PC-9 (cell line): Measurements from ENCODE around the gene TAX1BP1. TPM values are rescaled to one million over a fixed set of nuclear protein-coding genes. Genes with fewer than 3 reads are reported as not detected.

ENCODE experiments used
- BruUV-seq: library from RNA; stranded (reverse); fragments of 400-500 nt; replicated peaks from 2 replicates; lab custom pipeline; 2021; lab: Mats Ljungman, UMichigan
- CTCF ChIA-PET: fragments of 300-600 bp; sonication (Branson Sonifier 250); formaldehyde crosslinking; loops from one replicate; lab custom pipeline; 2022; ENCODE audit warnings: antibody characterized with exemption; lab: Charles Lee
- POLR2A ChIA-PET: fragments of 300-600 bp; sonication (Branson Sonifier 250); formaldehyde crosslinking; loops from one replicate; lab custom pipeline; 2022; ENCODE audit warnings: antibody characterized with exemption; ENCODE audit not compliant: unreplicated experiment; lab: Charles Lee
- DNase-seq, 2 experiments: peaks; one replicate each; pipeline versions ENCODE4 v3.0.0 to v3.0.0-alpha.2; 2015 to 2022; ENCODE audit warnings: mixed read lengths in 1 of 2
- H2AFZ ChIP-seq: fragments of 200-600 bp; sonication (generic); 2 replicates; pipeline ENCODE4 v1.8.1; 2017; ENCODE audit warnings: antibody characterized with exemption
- H3F3A ChIP-seq: fragments of 200-600 bp; sonication (generic); 2 replicates; pipeline ENCODE4 v1.8.1; 2017; ENCODE audit warnings: antibody characterized with exemption, mild to moderate bottlenecking, low read depth; ENCODE audit not compliant: insufficient read depth
- H3K27ac ChIP-seq: fragments of 200-600 bp; sonication (generic); 2 replicates; pipeline ENCODE4 v1.6.1; 2016; ENCODE audit warnings: mixed run types
- H3K27me3 ChIP-seq: fragments of 200-600 bp; sonication (generic); 2 replicates; pipeline ENCODE4 v1.6.1; 2016; ENCODE audit warnings: low read depth, mixed run types; ENCODE audit not compliant: insufficient read depth
- H3K36me3 ChIP-seq: fragments of 200-600 bp; sonication (generic); 2 replicates; pipeline ENCODE4 v1.6.1; 2016; ENCODE audit warnings: low read depth, mixed run types
- H3K4me1 ChIP-seq: fragments of 200-600 bp; sonication (generic); replicated peaks from 2 replicates; pipeline ENCODE4 v1.6.1; 2016; ENCODE audit warnings: mixed run types; ENCODE audit not compliant: insufficient read depth
- H3K4me2 ChIP-seq: fragments of 200-600 bp; sonication (generic); 2 replicates; pipeline ENCODE4 v1.6.1; 2017; ENCODE audit warnings: mixed run types
- H3K4me3 ChIP-seq: fragments of 200-600 bp; sonication (generic); 2 replicates; pipeline ENCODE4 v1.6.1; 2016; ENCODE audit warnings: mixed run types
- H3K79me2 ChIP-seq: fragments of 200-600 bp; sonication (generic); 2 replicates; pipeline ENCODE4 v1.6.1; 2017; ENCODE audit warnings: low read depth, mixed run types
- H3K9me2 ChIP-seq: fragments of 200-600 bp; sonication (generic); 2 replicates; pipeline ENCODE4 v1.8.1; 2017; ENCODE audit warnings: mild to moderate bottlenecking; ENCODE audit not compliant: insufficient read depth
- H3K9me3 ChIP-seq: fragments of 200-600 bp; sonication (generic); 2 replicates; pipeline ENCODE4 v1.8.1; 2016; ENCODE audit warnings: low read depth; ENCODE audit not compliant: insufficient read depth
- H4K20me1 ChIP-seq: fragments of 200-600 bp; sonication (generic); 2 replicates; pipeline ENCODE4 v1.8.1; 2017; ENCODE audit not compliant: insufficient read depth
- CTCF ChIP-seq: fragments of 200-600 bp; sonication (generic); conservative IDR thresholded peaks from 2 replicates; pipeline ENCODE4 v1.6.1; 2017; ENCODE audit warnings: mixed run types, antibody characterized with exemption, mild to moderate bottlenecking, moderate library complexity
- EZH2 ChIP-seq: fragments of 200-600 bp; sonication (generic); IDR thresholded peaks from 2 replicates; pipeline ENCODE4 v1.8.0; 2017; ENCODE audit warnings: antibody characterized with exemption, low read depth
- intact Hi-C: fragments of 100-400 bp; cut with micrococcal nuclease; formaldehyde crosslinking; loops from one replicate; pipeline ENCODE4 v1.10.0; 2022; ENCODE audit not compliant: unreplicated experiment
- total RNA-seq: library from RNA; stranded (reverse); gene quantifications from 2 replicates; pipeline ENCODE4 v1.2.3, GENCODE V29; 2021

The TAX1BP1 gene
- total RNA-seq, 1 experiment from 2014 or later, result 174 TPM

- no peak overlapping the region for H2AFZ ChIP-seq
- no peak for DNase-seq
- H3F3A ChIP-seq, result peaks cover 23% of the 10 kb centered on the region
- H3K27me3 ChIP-seq, result no peaks in the 10 kb centered on the region
- H3K9me2 ChIP-seq, result no peaks in the 10 kb centered on the region
- H3K36me3 ChIP-seq, result peaks cover 43% of the 10 kb centered on the region
- TF ChIP-seq EZH2 (no peak), CTCF (no peak)
- H3K79me2 ChIP-seq, result peaks cover 56% of the 10 kb centered on the region
- BruUV-seq, result no TSS peak
- intact Hi-C loops, result loop anchor here (5.0 kb wide), 1 partner anchor 311 kb away; no protein-coding TSS in a partner anchor
- no peak overlapping the region for H3K4me3 ChIP-seq
- H3K4me1 ChIP-seq, result peaks cover 25% of the 10 kb centered on the region
- H4K20me1 ChIP-seq, result peaks cover 7% of the 10 kb centered on the region
- no peaks in the 10 kb centered on the region for H3K9me3 ChIP-seq
- ChIA-PET CTCF (no interaction called here), POLR2A (interaction anchor here (0.6 kb wide), 1 partner anchor 684 kb away, joined by 3 read pairs; no protein-coding TSS in a partner anchor)
- H3K4me2 ChIP-seq, result no peak overlapping the region
- H3K27ac ChIP-seq, result no peak overlapping the region
Measured at GRCh38 chr7:27781188-27781587, 41.2 kb downstream of the TAX1BP1 start.

DNA sequence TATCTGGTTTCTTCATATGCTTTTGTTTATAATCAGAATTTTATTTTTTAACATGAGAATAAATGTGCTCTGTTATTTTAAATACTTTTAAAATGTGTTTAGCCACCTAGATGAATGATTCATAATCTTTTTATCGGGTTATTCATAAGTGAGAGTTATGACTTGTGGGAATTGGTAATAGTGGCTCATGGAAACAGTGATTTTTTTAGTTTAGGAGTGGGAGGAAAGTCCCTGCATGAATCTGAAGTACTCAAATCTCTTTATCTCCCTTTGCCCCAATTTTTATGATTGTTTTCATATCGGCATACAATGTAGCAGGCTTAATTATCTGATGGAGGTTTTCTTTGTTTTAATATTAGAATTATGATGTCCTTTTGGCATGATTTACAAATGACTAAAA is 42.9 kb downstream of the TAX1BP1 start:
- H3K79me2 ChIP-seq, result peaks cover 39% of the 10 kb centered on the region
- H3K27ac ChIP-seq, result peak overlapping the region; percentile 16
- H4K20me1 ChIP-seq, result peaks cover 10% of the 10 kb centered on the region
- H3K27me3 ChIP-seq, result no peaks in the 10 kb centered on the region
- peaks cover 36% of the 10 kb centered on the region for H3F3A ChIP-seq
- H3K4me2 ChIP-seq, result no peak overlapping the region
- ChIA-PET CTCF (interaction anchor here (0.9 kb wide), 1 partner anchor 37 kb away, joined by 3 read pairs; no protein-coding TSS in a partner anchor), POLR2A (interaction anchor here (0.7 kb wide), 1 partner anchor 87 kb away, joined by 13 read pairs; no protein-coding TSS in a partner anchor)
- no peak for DNase-seq
- no peaks in the 10 kb centered on the region for H3K9me3 ChIP-seq
- intact Hi-C loops, result loop anchor here (5.0 kb wide), 1 partner anchor 309 kb away; no protein-coding TSS in a partner anchor
- no peaks in the 10 kb centered on the region for H3K9me2 ChIP-seq
- peaks cover 57% of the 10 kb centered on the region for H3K36me3 ChIP-seq
- H3K4me3 ChIP-seq, result no peak overlapping the region
- H2AFZ ChIP-seq, result no peak overlapping the region
- TF ChIP-seq CTCF, result no peak
- TF ChIP-seq EZH2, result no peak
- H3K4me1 ChIP-seq, result peaks cover 25% of the 10 kb centered on the region
- BruUV-seq, result no TSS peak

- Histone ChIP-seq H3K9me3 (no peaks in the 10 kb centered on the region), H2AFZ (no peak overlapping the region), H3K27me3 (no peaks in the 10 kb centered on the region), H3K4me1 (peaks cover 25% of the 10 kb centered on the region), H4K20me1 (peaks cover 10% of the 10 kb centered on the region; the same call in 1 of the 2 replicates), H3K36me3 (peaks cover 52% of the 10 kb centered on the region), H3K27ac (no peak overlapping the region), H3K9me2 (no peaks in the 10 kb centered on the region), H3K4me3 (no peak overlapping the region), H3F3A (peaks cover 36% of the 10 kb centered on the region), H3K79me2 (peaks cover 26% of the 10 kb centered on the region), H3K4me2 (0 out of 2 replicates have a peak overlapping the region, but pooled peaks have one; percentile 38)
- intact Hi-C loops, result loop anchor here (1.0 to 5.0 kb wide), 3 partner anchors 121 to 308 kb away; no protein-coding TSS in a partner anchor
- POLR2A ChIA-PET, result no interaction called here
- BruUV-seq, result no TSS peak
- CTCF ChIA-PET, result interaction anchor here (0.5 to 0.7 kb wide), 2 partner anchors 44 to 110 kb away, joined by 4 to 10 read pairs; no protein-coding TSS in a partner anchor
- peak; percentile 53 to 98 for DNase-seq
- TF ChIP-seq CTCF (peak; percentile 92), EZH2 (no peak)
Measured at GRCh38 chr7:27784399-27785053, 44.6 kb downstream of the TAX1BP1 start.
